GM18502 (cell line): ENCODE data around the gene TBC1D1.

ENCODE experiments used
- ATAC-seq: cut with Tn5 transposase; IDR thresholded peaks from one replicate; pipeline ENCODE4 v1.9.1; 2021; ENCODE audit warnings: mild to moderate bottlenecking; ENCODE audit not compliant: unreplicated experiment, poor library complexity

The TBC1D1 gene

DNA sequence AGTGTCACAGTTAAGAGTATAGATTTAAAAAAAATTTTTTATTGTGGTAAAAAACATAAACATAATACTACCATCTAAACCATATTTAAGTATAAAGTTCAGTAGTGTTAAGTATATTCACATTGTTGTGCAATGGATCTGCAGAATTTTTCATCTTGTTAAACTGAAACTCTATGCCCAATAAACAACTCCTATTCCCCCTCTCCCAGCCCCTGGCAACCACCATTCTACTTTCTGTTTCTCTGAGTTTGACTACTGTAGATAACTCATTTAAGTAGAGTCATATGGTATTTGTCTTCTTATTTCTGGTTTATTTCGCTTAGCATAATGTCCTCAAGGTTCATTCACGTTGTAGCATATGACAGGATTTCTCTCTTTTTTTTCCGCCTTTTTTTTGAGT is 181.7 kb downstream of the TBC1D1 start:
- ATAC-seq, result no peak

GRCh38 chr4:38073596-38074234 is 182.8 kb downstream of the TBC1D1 start:
- ATAC-seq, result no peak

GRCh38 chr4:38075370-38076152 is 184.7 kb downstream of the TBC1D1 start:
- no peak for ATAC-seq

GRCh38 chr4:38076153-38076669 is 185.3 kb downstream of the TBC1D1 start:
- ATAC-seq, result no peak

GRCh38 chr4:38077791-38078489 is 187.1 kb downstream of the TBC1D1 start:
- no peak for ATAC-seq

GRCh38 chr4:38078590-38079421 is 187.9 kb downstream of the TBC1D1 start:
- ATAC-seq, result peak; percentile 44

DNA sequence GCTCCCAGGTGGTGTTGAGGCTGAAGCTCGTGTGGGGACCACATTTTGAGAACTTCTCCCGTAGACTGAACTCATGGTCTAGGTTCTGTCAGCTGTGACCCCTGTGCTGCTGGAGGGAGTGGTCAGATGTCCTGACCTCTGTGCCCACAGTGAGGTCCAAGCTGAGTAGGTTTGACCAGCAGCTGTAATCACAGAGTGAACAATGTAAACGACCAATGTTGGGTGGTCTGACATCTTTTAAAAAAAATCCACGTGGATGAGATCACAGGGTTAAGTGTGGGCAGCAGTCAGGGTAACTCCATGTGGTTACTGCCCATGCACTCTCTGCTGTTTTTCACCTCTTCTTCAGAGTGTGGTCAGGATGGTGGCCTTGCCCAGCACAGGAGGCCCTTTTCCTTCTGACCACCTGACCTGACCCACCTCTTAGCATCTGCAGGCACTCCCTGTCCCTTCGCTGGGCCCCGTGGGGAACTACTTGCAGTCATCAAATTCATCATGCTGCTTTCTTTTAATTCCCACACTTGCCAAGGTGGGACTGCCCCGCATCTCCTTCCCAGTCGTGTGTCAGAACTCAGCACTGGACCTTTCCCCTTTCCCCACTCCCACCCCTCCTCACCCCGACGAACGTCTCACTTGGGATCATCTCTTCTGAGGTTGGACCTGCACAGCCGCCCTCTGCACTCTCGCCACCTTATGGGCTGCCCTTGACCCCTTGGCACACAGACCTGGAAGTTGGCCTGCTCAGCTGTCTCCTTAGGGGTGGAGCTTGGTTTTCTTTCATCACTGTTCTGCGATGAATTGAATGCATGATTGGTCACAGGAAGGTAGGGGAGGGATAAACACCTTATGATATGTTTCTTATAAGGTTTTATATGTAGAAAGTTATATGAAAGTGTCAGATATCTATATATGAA is 189.4 kb downstream of the TBC1D1 start:
- no peak for ATAC-seq

DNA sequence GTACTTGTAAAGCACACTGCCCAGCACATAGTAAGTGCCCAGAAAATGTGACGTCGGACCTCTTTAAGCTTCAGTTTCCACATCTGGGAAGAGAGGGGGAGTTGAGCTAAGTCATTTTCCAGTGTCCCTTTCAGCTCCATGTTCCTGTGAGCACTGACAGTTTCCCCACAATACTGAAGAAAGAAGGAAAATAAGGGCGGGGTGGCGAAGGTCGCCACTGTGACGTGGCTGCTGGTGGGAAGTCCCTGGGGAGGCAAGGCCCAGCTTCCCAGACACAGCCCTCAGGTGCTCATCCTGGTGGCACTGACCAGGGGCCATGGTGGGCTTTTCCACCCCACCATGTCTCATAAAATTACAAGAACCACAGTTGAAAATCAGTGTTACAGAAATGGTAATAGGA is 191.1 kb downstream of the TBC1D1 start:
- ATAC-seq, result no peak

DNA sequence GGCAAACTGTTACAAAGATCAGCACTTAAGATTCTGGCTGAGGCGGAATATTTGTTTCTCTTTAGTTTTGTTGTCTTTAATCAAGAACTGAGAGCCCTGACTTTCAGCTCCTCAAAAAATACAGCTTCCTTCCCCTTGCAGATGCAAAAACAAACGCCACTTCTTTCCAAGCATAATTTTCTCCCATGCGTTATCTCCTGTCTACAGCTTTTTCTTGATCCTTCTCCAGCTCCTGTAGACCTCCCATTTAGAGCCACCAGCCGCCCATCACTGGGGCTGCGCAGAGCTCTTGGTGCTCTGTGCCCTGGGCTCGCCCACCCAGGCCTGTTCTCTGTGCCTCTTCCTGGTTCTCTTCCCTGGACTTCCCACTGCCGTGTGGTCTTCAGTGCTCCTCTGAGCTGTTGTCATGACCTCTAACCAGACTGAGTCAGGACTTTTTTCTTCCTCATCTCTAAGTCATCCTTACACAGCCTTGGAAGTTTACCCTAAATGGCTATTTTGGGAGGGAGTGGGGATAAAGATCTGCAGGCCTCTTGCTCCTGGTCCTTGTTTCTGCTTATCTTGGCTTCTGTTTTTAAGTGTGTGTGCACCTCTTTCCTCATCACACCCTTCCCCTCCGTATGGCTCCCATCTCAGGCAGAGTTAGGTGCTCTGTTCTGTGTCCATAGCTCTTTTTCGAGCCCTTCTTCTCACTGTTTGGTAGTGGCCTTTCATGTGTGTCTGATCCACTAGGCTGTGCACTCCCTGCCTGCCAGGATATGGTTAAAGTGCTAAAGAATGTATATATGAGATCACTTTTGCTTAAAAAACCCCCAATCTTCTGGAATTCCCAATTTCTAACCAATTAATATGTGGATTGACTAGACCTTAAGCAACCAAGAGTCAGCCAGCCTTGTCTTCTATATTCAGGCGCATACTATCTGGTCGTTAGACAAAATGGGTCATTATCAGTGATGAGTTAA is 191.8 kb downstream of the TBC1D1 start:
- ATAC-seq, result no peak

GRCh38 chr4:38084877-38085711 is 194.2 kb downstream of the TBC1D1 start:
- no peak for ATAC-seq

DNA sequence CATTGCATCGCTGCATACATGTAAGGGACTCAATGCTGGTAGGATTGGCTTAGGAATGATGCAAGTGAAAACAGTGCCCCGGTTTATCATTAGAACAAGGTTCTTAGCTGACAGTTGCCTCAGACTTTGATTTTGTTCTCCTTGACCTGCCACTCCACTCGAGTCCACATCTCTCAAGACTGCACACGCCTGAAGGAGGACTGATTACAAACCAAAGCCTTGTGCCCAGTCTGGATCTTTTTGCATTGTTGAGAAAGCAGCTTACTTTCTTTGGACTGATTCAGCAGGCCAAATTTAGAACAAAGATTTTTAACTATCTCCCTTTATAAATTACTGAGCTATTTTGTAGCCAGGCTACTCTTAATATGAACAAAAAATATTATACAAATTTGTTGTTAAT is 194.9 kb downstream of the TBC1D1 start:
- no peak for ATAC-seq

DNA sequence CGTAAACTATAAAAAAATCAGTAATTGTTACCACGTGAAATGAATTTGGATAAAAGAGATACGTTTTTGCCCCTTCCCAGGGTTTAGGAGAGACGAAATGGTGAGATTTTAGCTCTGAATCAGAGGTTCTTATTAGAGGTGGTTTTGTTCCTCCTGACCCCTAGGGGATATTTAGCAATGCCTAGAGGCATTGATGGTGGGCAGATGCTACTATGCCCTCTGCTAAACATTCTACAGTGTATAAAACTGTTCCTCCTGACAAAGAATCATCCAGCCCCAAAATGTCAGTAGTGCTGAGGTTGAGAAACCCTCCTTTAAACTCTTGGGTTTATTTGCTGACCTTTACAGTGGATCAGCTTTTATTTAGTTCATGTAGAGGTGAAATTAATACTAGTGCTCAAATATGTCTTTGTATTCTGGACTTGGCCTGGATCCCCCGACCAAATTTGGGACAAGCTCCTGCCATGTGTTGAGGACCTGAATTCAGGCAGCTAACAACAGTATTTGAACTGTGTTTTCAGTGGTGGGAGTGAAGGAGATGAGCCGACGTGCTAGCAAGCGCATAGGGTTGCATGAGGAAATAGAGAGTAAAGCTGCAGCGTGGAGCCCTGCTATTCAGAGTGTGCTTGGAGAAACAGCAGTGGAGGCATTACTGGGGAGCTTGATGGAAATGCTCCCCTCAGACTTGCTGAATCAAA is 195.4 kb downstream of the TBC1D1 start:
- ATAC-seq, result no peak

GRCh38 chr4:38086849-38087226 is 196.0 kb downstream of the TBC1D1 start:
- no peak for ATAC-seq

GRCh38 chr4:38088321-38088720 is 197.4 kb downstream of the TBC1D1 start:
- ATAC-seq, result no peak

DNA sequence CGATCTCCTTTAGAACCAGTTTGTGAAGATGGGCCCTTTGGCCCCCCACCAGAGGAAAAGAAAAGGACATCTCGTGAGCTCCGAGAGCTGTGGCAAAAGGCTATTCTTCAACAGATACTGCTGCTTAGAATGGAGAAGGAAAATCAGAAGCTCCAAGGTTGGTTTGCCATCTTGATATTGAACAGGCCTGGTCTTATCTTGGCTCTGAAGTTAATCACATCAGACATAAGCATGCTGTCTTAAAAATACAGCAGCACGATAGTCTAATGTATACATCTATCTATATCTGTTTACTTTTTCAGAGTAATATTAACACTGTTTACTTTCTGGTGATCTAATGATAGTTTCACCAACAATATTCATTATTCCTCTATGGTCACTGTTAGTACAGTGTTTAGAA is 199.1 kb downstream of the TBC1D1 start:
- no peak for ATAC-seq

DNA sequence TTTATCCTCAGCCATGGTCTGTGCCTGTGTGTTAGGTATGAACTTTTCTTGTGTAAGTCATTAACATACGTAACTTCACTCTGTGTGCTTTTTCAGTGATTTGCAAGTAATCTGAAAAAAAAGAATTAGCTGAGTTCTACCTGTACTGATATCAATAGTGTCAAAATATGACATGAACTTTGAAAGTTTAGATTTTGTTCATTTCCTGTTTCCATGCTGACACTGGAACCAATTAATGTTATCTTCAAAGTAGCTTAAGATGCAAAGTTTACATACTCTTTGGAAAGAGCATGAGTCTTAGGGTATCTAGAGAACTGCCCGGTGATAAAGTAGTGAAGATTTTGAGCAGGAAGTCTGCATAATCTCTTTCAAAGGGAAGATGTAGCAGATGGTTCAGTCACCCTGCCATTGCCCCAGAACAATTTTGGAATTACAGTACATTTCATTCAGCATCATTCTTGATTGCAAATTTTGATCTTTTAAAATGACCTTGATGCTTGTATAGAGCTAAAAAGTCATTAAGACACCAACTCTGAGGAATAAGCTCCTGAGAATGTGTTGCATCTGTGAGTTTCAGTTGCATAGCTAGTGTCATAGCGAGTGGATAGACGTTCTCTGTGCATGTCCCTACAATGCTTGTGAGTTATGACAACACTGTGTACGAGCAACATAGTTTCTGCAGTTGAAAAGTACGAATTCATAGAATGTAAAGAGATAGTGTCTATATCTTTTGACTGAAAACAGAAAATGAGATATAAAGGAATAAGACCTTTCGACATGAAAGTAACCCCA is 199.8 kb downstream of the TBC1D1 start:
- ATAC-seq, result no peak
